BJ (cell line): Measurements from ENCODE around the gene BLM. TPM values are rescaled to one million over a fixed set of nuclear protein-coding genes. Genes with fewer than 3 reads are reported as not detected.

Experiments
- CTCF ChIA-PET: fragments of 350-600 bp; formaldehyde crosslinking; extraction: SDS; loops from one replicate; lab custom pipeline; 2021; ENCODE audit warnings: antibody characterized with exemption, inconsistent platforms; lab: Yijun Ruan, JAX
- POLR2A ChIA-PET: fragments of 300-600 bp; sonication (Branson Sonifier 250); formaldehyde crosslinking; extraction: SDS; loops from one replicate; lab custom pipeline; 2021; ENCODE audit warnings: antibody characterized with exemption; lab: Charles Lee
- DNase-seq: peaks from one replicate; pipeline ENCODE4 v3.0.0-alpha.2; 2011; ENCODE audit warnings: low read depth
- H3K27me3 ChIP-seq: 2 replicates; pipeline ENCODE4 v1.6.0; 2011; ENCODE audit warnings: low read length; ENCODE audit not compliant: control insufficient read depth, insufficient read depth
- H3K36me3 ChIP-seq: 2 replicates; pipeline ENCODE4 v1.5.1; 2011; ENCODE audit warnings: low read length; ENCODE audit not compliant: control insufficient read depth, insufficient read depth
- H3K4me3 ChIP-seq: 2 replicates; pipeline ENCODE4 v1.5.1; 2011; ENCODE audit warnings: low read depth, mild to moderate bottlenecking, control low read depth, low read length
- polyA plus RNA-seq: library from polyadenylated mRNA; depleted of rRNA; stranded (reverse); fragments of >200 nt; gene quantifications from 2 replicates; pipeline ENCODE4 v1.2.3, GENCODE V29; 2011
- TF ChIP-seq, protein P1 (sequence below): IDR thresholded peaks from 2 replicates; pipeline ENCODE4 v1.5.1; 2011; ENCODE audit warnings: low read depth, mild to moderate bottlenecking, control low read depth, inconsistent platforms, low read length, moderate library complexity; ENCODE audit not compliant: insufficient read depth

The BLM gene
- polyA plus RNA-seq, 1 experiment: 1.3 TPM

DNA sequence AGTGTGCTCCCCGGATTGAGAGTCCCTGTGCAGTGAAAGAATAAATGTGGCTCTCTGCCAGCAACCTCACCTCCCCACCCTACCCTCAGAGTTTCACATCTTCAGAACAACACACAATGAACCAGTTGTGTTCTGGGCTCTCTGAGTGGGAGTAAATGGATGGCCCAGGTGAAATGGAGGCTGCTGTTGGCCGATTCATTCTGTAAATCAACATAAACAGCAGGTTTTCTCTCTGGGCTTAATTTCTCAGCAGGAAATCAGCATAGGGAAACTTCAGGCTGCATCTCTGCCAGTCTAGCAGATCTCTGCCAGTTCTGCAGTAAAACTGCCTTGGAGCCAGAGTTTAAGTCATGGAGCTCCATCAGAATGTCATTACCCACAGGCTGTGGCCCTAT is 96.6 kb downstream of the BLM start:
- CTCF ChIA-PET: interaction anchor here (1.3 kb wide), 1 partner anchor 13 kb away, joined by 5 read pairs; no protein-coding TSS in a partner anchor
- TF ChIP-seq, protein P1, sequence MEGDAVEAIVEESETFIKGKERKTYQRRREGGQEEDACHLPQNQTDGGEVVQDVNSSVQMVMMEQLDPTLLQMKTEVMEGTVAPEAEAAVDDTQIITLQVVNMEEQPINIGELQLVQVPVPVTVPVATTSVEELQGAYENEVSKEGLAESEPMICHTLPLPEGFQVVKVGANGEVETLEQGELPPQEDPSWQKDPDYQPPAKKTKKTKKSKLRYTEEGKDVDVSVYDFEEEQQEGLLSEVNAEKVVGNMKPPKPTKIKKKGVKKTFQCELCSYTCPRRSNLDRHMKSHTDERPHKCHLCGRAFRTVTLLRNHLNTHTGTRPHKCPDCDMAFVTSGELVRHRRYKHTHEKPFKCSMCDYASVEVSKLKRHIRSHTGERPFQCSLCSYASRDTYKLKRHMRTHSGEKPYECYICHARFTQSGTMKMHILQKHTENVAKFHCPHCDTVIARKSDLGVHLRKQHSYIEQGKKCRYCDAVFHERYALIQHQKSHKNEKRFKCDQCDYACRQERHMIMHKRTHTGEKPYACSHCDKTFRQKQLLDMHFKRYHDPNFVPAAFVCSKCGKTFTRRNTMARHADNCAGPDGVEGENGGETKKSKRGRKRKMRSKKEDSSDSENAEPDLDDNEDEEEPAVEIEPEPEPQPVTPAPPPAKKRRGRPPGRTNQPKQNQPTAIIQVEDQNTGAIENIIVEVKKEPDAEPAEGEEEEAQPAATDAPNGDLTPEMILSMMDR: no peak
- no peaks in the 10 kb centered on the region for H3K36me3 ChIP-seq
- no peak overlapping the region for H3K4me3 ChIP-seq
- POLR2A ChIA-PET: no interaction called here
- DNase-seq: no peak
- no peaks in the 10 kb centered on the region for H3K27me3 ChIP-seq

DNA sequence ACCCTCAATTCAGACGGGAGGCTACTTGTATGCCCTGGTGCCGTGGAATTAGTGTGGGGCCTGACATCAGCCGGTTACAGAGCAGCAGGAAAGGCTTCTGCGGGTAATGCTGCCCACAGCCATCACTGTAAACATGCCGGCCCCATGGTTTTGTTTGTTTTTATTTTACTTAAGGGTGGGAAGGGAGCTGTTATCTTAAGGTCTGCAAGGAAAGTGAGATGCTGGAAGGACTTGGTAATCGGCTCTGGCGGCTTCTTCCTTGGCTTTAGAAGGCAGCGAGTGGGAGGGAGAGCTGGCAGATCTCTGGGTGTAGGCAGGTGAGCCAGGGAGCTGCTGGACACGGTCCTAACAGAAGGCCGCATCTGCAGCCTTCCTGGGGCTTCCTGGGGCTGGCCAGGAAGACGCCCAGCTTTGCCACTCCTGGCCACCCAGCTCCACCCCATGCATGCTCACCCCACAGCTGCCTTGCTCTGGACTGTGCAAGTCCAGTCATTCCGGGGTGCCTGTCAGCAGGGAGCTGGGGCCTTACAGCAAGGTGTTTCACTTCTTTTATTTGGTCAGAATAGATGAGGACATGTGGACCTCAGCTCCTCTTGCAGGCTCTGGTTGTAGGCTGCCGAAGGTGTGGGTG is 97.2 kb downstream of the BLM start:
- ChIA-PET POLR2A (no interaction called here), CTCF (interaction anchor here (0.7 to 1.3 kb wide), 2 partner anchors 9 to 13 kb away, joined by 3 to 5 read pairs; no protein-coding TSS in a partner anchor)
- Histone ChIP-seq H3K4me3 (no peak overlapping the region), H3K27me3 (no peaks in the 10 kb centered on the region), H3K36me3 (no peaks in the 10 kb centered on the region)
- TF ChIP-seq, protein P1: no peak
- no peak for DNase-seq

DNA sequence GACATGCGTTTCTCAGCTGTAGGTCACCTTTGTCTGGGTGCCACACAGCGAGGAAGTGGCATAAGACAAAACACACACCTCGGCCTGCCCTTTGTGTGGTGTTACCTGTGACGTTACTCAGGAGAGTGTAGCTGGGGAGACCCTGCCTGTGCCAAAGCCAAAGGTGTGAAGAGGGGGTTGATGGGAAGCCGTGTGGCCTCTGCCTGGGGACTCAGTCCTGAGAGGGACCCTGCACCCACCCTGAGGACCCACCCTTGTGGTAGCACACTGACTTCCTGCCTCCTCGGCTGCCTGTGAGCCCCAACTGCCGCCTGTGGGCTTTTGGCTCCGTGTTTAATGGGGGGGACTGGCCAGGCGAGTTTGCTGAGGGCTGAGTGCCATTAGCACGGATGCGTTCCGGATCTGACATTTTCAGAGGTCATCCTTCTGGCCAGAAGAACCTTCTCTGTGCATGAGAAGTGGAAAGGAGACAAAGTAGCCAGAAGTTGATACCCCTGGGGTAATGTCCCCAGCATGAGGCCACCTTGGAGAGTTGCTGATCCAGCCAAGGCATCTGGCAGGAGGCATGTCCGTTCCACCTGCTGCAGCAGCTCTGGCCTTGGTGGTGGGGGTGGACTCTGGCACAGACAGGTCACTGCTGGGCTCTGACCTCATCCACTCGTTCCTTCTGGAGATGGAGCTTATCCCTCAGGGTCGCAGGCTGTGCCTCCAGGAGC is 99.4 kb downstream of the BLM start:
- POLR2A ChIA-PET: no interaction called here
- TF ChIP-seq, protein P1: no peak
- Histone ChIP-seq H3K4me3 (no peak overlapping the region), H3K36me3 (no peaks in the 10 kb centered on the region), H3K27me3 (no peaks in the 10 kb centered on the region)
- no peak for DNase-seq
- CTCF ChIA-PET: no interaction called here

DNA sequence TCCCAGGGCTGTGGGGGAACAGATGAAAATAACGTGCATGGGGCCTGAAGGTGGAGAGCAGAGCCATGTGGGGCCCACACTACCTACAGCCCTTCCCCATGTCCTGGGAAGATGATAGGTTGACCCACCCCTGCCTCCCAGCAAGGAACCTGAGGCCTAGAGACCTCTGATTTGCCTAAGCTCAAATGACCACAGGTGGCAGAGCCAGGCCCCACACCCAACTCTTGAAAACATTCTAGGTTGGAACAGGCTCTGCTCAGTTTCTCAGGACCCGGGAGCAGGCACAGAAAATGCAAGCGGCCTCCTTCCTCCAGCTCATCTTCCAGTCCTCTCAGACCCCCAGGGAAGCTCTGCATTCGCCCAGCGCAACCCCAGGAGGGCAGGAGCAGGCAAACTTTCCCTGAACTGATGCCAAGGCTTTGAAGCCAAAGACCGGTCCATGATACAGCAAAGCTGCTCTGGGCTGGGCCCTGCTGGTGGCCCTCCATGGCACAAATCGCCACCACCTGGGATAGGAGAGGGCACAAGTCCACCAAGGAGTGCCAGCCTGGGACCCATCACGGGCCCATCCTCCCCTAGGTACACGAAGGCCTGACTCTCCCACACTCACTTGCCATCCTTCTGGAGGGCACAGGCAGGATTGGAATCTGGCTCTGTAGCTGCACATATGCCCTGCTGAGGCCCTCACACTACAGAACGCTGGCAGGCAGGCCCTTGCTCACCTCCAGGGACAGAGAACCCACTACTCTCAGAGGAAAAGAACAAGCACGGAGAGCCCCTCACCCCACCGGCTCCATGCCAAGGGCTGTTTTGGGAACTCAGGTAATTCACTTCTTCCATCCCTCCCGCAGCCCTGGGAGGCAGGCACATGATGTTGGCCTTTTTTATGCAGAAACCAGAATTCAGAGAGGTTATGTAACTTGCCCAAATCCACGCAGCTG is 100.2 kb downstream of the BLM start:
- TF ChIP-seq, protein P1: no peak
- DNase-seq: no peak
- Histone ChIP-seq H3K4me3 (no peak overlapping the region), H3K36me3 (no peaks in the 10 kb centered on the region), H3K27me3 (no peaks in the 10 kb centered on the region)
- CTCF ChIA-PET: interaction anchor here (1.2 kb wide), 1 partner anchor 10 kb away, joined by 3 read pairs; no protein-coding TSS in a partner anchor
- POLR2A ChIA-PET: no interaction called here
